GM18517 (cell line): ENCODE measurements around the gene PRSS2.

Experiments
- ATAC-seq: cut with Tn5 transposase; IDR thresholded peaks from one replicate; pipeline ENCODE4 v1.9.1; 2021; ENCODE audit warnings: mild to moderate bottlenecking, moderate library complexity; ENCODE audit not compliant: unreplicated experiment

The PRSS2 gene

DNA sequence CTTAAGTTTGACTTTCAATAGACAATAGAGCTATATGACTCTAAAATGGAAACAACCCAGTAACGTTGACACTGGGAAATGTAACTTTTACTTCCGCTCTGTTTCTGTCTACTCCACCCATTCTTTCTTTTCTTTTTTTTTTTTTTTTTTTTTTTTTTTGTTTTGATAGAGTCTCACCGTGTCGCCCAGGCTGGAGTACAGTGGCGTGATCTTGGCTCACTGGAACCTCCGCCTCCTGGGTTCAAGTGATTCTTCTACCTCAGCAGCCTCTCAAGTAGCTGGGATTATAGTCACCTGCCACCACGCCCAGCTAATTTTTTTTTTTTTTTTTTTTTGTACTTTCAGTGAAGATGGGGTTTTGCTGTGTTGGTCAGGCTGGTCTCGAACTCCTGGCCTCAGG is 13.9 kb downstream of the PRSS2 start:
- ATAC-seq = no peak

DNA sequence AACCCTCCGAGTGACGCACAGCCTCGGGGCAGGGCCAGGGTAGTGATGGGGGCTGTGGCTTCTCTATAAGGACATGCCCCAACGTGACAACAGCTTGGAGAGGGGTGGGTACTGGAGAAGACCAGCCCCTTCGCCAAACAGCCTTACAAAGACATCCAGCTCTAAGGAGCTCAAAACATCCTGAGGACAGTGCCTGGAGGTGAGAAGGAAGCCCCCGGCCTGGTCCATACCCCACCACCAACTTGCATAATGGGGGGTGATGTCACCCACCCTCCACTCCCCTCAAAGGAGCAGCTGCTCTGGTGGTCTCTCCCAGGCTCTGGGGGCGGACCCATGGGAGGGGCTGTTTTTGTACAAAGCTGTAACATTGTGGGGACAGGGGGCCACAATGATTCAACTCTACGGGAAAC is 15.1 kb downstream of the PRSS2 start:
- no peak for ATAC-seq

DNA sequence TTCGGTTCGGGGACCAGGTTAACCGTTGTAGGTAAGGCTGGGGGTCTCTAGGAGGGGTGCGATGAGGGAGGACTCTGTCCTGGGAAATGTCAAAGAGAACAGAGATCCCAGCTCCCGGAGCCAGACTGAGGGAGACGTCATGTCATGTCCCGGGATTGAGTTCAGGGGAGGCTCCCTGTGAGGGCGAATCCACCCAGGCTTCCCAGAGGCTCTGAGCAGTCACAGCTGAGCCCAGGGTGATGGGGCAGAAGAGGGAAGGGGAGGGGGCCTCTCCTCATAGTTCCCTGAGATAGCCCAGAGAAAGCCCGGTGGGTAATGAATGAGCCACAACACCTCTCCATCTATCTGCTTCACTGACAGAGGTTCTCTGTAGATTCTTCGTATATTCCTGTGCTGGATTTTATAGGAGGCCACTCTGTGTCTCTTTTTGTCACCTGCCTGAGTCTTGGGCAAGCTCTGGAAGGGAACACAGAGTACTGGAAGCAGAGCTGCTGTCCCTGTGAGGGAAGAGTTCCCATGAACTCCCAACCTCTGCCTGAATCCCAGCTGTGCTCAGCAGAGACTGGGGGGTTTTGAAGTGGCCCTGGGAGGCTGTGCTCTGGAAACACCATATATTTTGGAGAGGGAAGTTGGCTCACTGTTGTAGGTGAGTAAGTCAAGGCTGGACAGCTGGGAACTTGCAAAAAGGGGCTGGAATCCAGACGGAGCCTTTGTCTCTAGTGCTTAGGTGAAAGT is 16.4 kb downstream of the PRSS2 start:
- no peak for ATAC-seq

DNA sequence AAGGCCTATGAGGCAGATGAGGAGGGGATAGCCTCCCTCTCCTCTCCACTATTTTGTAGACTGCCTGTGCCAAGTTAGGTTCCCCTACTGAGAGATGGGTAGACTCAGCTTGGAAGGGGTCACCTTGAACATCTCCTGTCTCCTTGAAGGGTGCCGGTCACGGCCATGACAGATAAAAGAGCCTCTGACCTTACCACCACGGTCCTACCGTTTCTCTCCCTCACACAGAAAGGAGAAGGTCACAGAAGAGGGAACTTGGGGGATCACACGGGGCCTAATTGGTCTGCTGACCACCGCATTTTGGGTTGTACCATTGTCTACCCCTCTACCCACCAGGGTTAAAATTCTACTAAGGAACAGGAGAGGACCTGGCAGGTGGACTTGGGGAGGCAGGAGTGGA is 17.0 kb downstream of the PRSS2 start:
- ATAC-seq = no peak

DNA sequence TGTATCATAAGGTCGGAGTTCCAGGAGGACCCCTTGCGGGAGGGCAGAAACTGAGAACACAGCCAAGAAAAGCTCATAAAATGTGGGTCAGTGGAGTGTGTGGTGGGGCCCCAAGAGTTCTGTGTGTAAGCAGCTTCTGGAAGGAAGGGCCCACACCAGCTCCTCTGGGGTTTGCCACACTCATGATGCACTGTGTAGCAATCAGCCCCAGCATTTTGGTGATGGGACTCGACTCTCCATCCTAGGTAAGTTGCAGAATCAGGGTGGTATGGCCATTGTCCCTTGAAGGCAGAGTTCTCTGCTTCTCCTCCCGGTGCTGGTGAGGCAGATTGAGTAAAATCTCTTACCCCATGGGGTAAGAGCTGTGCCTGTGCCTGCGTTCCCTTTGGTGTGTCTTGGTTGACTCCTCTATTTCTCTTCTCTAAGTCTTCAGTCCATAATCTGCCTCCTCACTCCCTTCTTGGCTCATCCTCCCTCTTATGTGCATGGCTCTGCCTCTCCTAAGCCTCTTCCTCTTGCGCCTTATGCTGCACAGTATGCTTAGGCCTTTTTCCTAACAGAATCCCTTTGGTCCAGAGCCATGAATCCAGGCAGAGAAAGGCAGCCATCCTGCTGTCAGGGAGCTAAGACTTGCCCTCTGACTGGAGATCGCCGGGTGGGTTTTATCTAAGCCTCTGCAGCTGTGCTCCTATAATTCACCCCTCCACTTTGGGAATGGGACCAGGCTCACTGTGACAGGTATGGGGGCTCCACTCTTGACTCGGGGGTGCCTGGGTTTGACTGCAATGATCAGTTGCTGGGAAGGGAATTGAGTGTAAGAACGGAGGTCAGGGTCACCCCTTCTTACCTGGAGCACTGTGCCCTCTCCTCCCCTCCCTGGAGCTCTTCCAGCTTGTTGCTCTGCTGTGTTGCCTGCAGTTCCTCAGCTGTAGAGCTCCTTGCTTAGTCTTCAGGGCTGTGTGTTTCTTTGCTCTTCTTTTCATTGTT is 17.8 kb downstream of the PRSS2 start:
- no peak for ATAC-seq

DNA sequence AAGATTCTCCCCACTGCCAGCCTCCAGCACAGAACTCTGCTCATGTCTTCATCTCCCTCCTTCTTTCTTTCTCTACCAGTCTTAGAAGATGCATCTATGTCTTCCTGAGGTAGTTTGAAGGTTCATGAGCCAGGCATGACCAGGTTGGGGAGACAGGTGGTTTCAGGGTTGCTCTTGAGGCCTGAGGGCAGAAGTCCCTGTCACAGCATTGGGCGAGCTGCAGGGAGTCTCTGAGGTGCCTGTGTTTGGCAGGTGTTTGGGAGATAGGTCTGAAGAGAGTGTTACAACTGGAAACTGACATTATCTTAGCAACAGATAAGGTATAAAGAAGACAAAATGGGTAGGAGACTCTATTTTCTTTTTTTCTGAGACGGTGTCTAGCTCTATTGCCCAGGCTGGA is 18.7 kb downstream of the PRSS2 start:
- no peak for ATAC-seq

DNA sequence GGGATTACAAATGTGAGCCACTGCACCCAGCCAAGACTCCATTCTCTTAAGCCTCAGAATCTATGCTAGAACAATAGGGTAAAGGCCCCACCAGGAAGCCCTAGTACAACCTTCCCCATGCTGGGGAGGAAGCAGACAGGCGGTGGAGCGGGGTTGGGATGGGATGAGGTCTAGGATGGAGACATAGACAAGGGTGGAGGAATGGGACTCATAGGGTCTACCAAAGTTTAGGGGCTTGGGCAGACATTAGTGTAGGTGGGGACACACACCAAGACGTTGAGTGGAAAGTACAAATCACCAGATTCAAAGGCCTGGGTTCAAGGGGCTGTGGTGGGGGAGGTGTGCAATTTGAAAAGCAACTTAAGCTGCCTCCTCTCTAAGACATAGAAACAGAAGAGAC is 19.3 kb downstream of the PRSS2 start:
- no peak for ATAC-seq

DNA sequence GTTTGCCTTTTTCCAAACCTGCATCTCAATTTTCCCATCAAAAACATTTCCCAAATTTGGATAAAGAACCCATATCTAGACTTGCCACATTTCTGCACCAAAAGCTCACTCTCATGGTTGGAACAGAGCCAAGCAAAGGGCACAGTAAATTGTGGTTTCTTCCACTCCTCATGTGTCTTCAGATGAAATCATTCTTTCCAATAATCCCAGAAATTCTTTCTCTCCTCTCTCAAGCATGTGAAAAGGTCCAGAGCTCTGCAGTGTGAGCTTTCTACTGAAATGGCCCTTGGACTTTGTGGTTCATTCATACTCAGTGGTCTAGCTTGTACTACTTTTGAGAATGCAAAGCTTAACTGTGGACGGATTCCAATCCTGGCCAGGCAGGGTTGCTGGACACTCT is 19.8 kb downstream of the PRSS2 start:
- ATAC-seq = no peak

DNA sequence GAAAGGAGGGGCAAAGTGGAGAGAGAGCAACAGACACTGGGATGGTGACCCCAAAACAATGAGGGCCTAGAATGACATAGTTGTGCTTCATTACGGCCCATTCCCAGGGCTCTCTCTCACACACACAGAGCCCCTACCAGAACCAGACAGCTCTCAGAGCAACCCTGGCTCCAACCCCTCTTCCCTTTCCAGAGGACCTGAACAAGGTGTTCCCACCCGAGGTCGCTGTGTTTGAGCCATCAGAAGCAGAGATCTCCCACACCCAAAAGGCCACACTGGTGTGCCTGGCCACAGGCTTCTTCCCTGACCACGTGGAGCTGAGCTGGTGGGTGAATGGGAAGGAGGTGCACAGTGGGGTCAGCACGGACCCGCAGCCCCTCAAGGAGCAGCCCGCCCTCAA is 20.7 kb downstream of the PRSS2 start:
- no peak for ATAC-seq

DNA sequence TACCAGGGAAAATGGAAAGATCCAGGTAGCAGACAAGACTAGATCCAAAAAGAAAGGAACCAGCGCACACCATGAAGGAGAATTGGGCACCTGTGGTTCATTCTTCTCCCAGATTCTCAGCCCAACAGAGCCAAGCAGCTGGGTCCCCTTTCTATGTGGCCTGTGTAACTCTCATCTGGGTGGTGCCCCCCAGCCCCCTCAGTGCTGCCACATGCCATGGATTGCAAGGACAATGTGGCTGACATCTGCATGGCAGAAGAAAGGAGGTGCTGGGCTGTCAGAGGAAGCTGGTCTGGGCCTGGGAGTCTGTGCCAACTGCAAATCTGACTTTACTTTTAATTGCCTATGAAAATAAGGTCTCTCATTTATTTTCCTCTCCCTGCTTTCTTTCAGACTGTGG is 21.4 kb downstream of the PRSS2 start:
- no peak for ATAC-seq

DNA sequence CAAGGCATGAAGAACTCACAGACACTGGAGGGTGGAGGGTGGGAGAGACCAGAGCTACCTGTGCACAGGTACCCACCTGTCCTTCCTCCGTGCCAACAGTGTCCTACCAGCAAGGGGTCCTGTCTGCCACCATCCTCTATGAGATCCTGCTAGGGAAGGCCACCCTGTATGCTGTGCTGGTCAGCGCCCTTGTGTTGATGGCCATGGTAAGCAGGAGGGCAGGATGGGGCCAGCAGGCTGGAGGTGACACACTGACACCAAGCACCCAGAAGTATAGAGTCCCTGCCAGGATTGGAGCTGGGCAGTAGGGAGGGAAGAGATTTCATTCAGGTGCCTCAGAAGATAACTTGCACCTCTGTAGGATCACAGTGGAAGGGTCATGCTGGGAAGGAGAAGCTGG is 21.8 kb downstream of the PRSS2 start:
- ATAC-seq = no peak

DNA sequence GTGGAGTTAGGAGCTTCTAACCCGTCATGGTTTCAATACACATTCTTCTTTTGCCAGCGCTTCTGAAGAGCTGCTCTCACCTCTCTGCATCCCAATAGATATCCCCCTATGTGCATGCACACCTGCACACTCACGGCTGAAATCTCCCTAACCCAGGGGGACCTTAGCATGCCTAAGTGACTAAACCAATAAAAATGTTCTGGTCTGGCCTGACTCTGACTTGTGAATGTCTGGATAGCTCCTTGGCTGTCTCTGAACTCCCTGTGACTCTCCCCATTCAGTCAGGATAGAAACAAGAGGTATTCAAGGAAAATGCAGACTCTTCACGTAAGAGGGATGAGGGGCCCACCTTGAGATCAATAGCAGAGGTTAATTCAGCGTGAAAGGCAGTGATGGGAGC is 22.4 kb downstream of the PRSS2 start:
- ATAC-seq = no peak

DNA sequence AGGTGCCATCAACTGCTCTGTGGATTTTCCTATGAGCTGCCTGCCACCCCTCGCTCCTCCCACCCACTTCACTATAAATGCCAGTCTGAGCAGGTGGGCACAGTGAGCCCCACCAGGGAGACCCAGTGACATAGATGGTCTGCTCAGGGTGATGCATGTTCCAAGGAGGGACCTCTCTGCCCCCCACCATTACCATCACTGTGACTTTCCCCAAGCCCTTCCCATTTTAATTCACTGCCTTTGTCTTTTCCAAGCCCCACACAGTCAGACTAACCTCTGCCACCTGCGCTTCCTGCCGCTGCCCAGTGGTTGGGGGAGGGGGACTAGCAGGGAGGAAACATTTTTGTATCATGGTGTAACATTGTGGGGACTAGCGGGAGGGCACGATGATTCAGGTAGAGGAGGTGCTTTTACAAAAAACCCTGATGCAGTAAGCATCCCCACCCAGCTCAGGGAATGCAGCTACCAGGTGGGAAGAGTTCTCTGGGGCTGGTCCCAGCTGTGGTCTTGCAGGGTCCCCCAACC is 24.6 kb downstream of the PRSS2 start:
- no peak for ATAC-seq

DNA sequence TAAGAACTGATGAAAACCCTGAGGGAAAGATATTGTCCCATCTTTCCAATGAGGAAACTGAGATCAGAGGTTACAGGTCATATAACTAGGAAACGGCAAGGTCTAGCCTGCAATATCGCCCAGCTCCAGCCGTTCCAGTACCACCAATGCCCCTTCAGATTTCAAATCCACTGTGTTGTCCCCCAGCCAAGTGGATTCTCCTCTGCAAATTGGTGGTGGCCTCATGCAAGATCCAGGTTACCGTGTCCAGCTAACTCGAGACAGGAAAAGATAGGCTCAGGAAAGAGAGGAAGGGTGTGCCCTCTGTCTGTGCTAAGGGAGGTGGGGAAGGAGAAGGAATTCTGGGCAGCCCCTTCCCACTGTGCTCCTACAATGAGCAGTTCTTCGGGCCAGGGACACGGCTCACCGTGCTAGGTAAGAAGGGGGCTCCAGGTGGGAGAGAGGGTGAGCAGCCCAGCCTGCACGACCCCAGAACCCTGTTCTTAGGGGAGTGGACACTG is 25.3 kb downstream of the PRSS2 start:
- no peak for ATAC-seq

DNA sequence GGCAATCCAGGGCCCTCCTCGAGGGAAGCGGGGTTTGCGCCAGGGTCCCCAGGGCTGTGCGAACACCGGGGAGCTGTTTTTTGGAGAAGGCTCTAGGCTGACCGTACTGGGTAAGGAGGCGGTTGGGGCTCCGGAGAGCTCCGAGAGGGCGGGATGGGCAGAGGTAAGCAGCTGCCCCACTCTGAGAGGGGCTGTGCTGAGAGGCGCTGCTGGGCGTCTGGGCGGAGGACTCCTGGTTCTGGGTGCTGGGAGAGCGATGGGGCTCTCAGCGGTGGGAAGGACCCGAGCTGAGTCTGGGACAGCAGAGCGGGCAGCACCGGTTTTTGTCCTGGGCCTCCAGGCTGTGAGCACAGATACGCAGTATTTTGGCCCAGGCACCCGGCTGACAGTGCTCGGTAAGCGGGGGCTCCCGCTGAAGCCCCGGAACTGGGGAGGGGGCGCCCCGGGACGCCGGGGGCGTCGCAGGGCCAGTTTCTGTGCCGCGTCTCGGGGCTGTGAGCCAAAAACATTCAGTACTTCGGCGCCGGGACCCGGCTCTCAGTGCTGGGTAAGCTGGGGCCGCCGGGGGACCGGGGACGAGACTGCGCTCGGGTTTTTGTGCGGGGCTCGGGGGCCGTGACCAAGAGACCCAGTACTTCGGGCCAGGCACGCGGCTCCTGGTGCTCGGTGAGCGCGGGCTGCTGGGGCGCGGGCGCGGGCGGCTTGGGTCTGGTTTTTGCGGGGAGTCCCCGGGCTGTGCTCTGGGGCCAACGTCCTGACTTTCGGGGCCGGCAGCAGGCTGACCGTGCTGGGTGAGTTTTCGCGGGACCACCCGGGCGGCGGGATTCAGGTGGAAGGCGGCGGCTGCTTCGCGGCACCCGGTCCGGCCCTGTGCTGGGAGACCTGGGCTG is 26.0 kb downstream of the PRSS2 start:
- ATAC-seq = peak; percentile 45

DNA sequence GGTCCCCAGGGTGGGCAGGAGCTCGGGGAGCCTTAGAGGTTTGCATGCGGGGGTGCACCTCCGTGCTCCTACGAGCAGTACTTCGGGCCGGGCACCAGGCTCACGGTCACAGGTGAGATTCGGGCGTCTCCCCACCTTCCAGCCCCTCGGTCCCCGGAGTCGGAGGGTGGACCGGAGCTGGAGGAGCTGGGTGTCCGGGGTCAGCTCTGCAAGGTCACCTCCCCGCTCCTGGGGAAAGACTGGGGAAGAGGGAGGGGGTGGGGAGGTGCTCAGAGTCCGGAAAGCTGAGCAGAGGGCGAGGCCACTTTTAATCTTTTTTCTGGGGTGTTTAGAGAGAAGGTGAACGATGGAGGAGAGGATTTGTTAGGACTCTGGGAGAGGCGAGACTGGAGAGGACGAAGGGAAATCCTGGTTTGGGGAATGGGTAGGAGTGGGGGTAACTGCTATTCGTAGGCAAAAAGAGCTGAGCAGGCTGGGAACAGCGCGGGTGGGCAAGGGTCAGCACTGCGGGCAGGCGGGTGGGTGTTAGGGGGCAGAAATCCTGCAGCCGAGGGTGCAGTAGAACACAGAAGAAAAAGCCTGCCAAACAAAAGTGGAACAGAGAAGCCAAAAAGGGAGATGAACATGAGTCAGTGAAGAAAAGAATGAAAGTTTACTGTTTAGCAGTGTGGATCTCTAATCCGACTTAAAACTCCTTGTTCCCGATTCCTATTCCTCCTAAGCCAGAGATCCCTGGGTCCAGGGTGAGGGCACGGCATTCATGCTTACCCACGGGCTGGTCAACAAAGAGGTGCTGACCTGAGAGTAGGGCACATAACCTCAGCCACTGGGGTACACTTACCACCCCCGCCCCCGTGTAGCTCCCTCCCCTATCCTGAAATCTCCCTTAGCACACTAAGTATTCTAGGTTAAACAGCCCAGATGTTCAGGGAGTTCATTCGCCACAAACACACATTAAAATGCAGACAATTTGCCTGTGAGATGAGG is 26.9 kb downstream of the PRSS2 start:
- ATAC-seq = peak; percentile 33

DNA sequence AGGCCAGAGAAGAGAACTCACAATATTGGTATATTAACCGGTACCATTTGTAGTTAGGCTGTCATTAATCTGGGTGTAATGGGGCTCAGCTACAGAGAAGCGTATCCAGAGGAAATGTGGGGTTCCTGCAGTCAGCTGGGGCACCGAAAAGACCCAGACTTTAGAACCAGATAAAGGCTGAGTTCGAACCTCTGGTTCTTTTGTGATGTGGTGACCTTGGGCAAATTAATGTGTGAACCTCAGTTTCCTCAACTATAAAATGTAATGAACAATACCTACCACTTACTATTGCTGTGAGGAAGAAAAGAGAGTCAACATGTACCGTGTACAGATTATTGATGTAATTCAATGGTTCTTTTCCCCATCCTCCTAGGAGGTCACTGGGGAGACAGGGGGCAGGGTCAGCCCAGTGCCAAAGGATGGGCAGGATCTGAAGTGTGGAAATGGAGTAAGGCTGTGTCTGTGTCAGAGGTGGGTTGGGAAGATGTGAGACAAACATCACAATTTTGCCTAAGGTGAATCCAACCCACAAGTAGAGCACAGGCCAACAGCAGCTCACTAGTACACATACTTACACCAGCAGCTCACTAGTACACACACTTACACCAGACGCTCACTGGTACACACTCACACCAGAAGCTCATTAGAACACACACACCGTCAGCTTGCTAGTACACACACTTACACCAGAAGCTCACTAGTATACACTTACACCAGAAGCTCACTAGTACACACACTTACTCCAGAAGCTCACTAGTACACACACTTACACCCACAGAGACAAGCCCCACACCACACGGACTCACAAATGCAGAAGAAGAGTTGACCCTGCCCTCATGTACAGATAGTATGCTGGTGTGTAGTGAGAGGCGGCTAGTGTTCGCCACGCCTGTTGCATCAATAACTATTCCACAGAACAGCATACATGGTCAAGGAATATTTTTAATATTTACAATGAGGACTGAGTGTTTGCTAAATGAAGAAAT is 28.0 kb downstream of the PRSS2 start:
- ATAC-seq = no peak

DNA sequence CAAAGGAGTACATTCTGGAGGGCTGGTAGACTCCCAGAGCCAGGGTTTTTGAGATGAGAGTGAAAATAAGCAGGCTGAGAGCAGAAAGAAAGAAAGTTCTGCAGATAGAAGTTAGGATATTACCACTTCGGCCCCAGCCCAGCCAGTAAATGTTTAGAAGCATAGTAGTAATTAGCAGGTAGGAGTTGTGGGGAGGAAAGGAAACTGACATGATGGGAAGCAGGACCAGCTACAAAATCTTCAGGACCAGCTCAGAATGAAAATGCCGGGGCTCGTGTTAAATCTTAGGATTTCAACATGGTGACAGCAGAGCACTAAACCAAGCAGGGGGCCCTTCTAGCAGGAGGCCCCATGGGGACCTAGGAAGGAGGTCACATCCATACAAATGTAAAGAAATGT is 28.7 kb downstream of the PRSS2 start:
- no peak for ATAC-seq
